PC-9 (cell line): ENCODE results near the gene TMEM117.

Source experiments
- CTCF ChIP-seq: fragments of 200-600 bp; sonication (generic); conservative IDR thresholded peaks from 2 replicates; pipeline ENCODE4 v1.6.1; 2017; ENCODE audit warnings: mixed run types, antibody characterized with exemption, mild to moderate bottlenecking, moderate library complexity
- EZH2 ChIP-seq: fragments of 200-600 bp; sonication (generic); IDR thresholded peaks from 2 replicates; pipeline ENCODE4 v1.8.0; 2017; ENCODE audit warnings: antibody characterized with exemption, low read depth

- TF ChIP-seq CTCF (no peak), EZH2 (no peak)
Observed at GRCh38 chr12:44157359-44157758, 321.5 kb downstream of the TMEM117 start.
